KOPT-K1 (cell line): ENCODE results near the gene DCLK3.

Experiments used
- H3K27ac ChIP-seq: fragments of 200-600 bp; sonication (generic); 2 replicates; pipeline ENCODE4 v1.5.1; 2016; ENCODE audit warnings: antibody characterized with exemption, mild to moderate bottlenecking, low read depth, low read length; ENCODE audit not compliant: poor library complexity, severe bottlenecking
- H3K36me3 ChIP-seq: fragments of 200-600 bp; sonication (generic); 2 replicates; pipeline ENCODE4 v1.5.1; 2017; ENCODE audit warnings: antibody characterized with exemption, mild to moderate bottlenecking, low read length, moderate library complexity; ENCODE audit not compliant: insufficient read depth
- H3K9me3 ChIP-seq: fragments of 200-600 bp; sonication (generic); 2 replicates; pipeline ENCODE4 v1.5.1; 2017; ENCODE audit warnings: antibody characterized with exemption, low read length, mild to moderate bottlenecking; ENCODE audit not compliant: insufficient read depth, poor library complexity, severe bottlenecking

Gene DCLK3

GRCh38 chr3:36763850-36764703 lies at the start of gene DCLK3:
TSS of gene DCLK3 (minus strand) at chr3:36764553. CDS start at chr3:36764263, 290 bp downstream.
- Histone ChIP-seq H3K9me3 (peaks cover 22% of the 10 kb centered on the region), H3K36me3 (no peaks in the 10 kb centered on the region), H3K27ac (no peak within 1 kb of the TSS)

DNA sequence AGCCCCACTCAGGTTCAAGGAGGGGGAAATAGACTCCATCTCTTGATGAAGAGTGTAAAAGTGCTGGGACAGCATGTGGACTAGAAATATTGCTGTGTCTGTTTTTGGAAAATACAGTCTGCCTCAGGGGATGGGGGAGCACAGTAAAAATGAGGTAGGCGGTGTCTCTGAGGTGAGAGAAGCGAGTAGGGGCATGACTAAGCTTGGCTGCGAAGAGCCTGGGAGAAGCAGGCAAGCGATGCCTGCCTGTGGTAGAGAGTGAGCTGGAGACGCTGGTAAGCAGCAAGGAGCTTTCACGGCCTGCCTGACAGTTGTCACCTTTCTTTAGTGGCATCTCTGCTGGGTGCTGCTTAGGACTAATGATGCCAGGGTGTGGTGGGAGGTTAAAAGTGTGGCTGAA lies 49.0 kb upstream of the DCLK3 start:
- H3K27ac ChIP-seq, result no peak overlapping the region
- no peaks in the 10 kb centered on the region for H3K36me3 ChIP-seq
- H3K9me3 ChIP-seq, result no peaks in the 10 kb centered on the region

DNA sequence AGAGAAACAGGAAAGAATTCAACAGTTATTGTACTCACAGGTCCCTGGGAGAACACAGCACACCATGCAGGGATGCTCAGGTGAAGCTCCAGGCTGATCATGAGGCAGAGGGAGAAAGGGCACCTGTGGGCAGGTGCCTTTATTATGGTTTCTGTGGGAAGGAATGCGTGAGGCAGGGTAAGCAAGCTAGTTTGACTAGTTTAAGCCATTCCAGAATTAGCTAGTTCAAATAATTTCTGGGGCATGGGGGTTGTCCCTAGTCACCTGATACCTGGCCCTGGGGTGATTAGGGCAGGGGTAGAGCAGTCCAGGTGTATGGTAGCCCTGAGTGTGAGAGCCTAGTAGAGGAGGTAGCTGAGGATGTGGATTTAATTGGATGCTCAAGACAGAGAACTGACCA lies 47.9 kb upstream of the DCLK3 start:
- Histone ChIP-seq H3K36me3 (no peaks in the 10 kb centered on the region), H3K9me3 (no peaks in the 10 kb centered on the region), H3K27ac (no peak overlapping the region)

GRCh38 chr3:36811768-36812167 lies 47.4 kb upstream of the DCLK3 start:
- H3K9me3 ChIP-seq, result no peaks in the 10 kb centered on the region
- no peak overlapping the region for H3K27ac ChIP-seq
- H3K36me3 ChIP-seq, result no peaks in the 10 kb centered on the region

DNA sequence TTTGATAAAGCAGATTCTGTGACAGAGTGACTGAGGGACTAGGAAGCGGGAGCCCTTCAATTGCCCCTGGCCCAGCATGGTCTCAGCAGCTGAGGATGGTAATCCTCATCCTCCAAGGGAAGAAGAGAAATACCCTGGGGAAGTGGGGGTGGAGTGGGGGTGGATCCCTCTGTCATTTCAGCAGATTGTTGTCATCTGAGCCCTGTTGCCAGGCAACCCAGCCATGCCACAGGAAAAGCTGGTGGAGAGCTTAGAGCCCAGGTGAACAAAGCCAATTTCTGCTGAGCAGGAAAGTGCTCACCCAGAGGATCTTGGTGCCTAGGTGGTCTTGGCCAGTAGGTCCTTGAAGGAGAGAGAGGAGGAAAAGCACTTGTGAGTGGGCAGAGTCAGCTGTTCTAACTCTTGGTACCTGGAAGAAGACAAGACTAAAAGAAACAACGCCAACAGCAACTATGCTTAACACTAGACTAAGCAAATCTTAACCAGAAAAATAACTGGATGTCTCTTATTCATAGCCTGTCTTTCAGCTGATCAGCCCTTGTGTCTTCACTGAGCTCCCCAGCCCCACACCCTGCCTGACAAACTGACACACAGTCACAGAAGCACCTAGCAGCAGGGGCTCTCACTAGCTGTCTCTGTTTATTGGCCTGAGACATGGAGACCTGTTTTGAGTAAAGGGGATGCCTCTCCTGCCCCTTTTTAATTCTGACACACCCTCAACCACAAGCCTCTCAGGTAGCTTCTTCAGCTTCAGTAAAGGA lies 40.1 kb upstream of the DCLK3 start:
- Histone ChIP-seq H3K36me3 (no peaks in the 10 kb centered on the region), H3K9me3 (peaks cover 16% of the 10 kb centered on the region), H3K27ac (no peak overlapping the region)

- Histone ChIP-seq H3K36me3 (no peaks in the 10 kb centered on the region), H3K27ac (no peak overlapping the region), H3K9me3 (peaks cover 16% of the 10 kb centered on the region)
Measured at GRCh38 chr3:36803091-36803791, 38.9 kb upstream of the DCLK3 start.

GRCh38 chr3:36800533-36801116 lies 36.3 kb upstream of the DCLK3 start:
- H3K36me3 ChIP-seq, result no peaks in the 10 kb centered on the region
- peaks cover 8% of the 10 kb centered on the region for H3K9me3 ChIP-seq
- no peak overlapping the region for H3K27ac ChIP-seq

DNA sequence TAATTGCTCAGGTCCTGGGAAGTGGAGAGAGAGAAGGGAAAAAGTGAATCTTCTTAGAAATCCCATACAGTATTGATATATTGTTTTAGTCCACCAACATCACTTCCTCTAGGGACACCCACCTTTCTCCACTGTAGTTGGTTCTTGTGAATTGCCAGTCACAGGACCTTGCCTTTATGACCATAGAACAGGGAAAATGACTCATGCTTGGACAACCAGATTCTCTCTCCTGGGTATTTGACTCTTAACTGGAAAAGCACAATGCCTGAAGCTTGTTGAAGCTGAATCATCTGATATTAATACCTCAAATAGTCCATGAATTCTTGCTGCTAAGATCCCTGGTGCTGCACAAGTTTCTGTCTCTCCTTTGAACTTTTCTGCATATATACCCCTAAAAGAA lies 32.5 kb upstream of the DCLK3 start:
- Histone ChIP-seq H3K36me3 (no peaks in the 10 kb centered on the region), H3K9me3 (no peaks in the 10 kb centered on the region), H3K27ac (no peak overlapping the region)

DNA sequence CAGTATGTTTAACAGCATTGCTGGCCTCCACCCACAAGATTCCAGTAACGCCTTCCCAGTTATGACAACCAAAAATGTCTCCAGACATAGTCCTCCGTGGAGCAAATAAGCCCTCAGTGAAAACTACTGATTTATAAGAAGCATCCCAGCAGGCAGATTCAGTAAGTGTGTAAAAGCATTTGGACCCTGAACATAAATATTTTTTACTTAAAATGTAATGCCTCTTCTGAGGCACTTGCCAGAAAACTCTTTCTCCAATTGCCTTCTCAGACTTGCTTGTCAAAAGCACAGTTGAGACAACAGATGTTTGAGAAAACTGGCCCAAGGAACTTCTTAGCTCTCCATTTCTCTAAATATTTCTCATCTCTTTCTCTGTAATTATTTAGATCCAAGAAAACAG lies 31.8 kb upstream of the DCLK3 start:
- H3K9me3 ChIP-seq, result no peaks in the 10 kb centered on the region

GRCh38 chr3:36795622-36796021 lies 31.3 kb upstream of the DCLK3 start:
- Histone ChIP-seq H3K36me3 (no peaks in the 10 kb centered on the region), H3K27ac (no peak overlapping the region), H3K9me3 (no peaks in the 10 kb centered on the region)

More for the DNA sequence above, 31.8 kb upstream of the DCLK3 start:
- no peak overlapping the region for H3K27ac ChIP-seq
- no peaks in the 10 kb centered on the region for H3K36me3 ChIP-seq

DNA sequence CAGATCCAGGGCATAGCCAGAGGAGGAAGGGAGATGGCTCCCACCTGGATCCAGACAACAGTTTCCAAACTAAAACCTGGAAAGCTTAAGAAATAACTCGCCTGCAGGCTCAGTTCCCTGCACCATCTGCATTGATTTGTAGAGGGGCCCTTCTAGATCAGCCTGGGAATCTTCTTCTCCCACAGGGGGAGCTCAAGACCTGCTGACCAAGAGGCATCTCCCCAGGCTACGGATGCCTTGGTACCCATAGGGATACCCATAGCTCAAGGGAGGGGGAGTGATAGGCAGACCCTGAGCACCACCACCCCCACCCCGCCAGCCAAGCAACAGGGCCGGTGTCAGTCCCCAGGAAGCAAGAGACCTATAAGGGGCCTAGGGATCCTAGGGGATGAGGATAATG lies 28.0 kb upstream of the DCLK3 start:
- Histone ChIP-seq H3K27ac (no peak overlapping the region), H3K36me3 (no peaks in the 10 kb centered on the region), H3K9me3 (no peaks in the 10 kb centered on the region)

DNA sequence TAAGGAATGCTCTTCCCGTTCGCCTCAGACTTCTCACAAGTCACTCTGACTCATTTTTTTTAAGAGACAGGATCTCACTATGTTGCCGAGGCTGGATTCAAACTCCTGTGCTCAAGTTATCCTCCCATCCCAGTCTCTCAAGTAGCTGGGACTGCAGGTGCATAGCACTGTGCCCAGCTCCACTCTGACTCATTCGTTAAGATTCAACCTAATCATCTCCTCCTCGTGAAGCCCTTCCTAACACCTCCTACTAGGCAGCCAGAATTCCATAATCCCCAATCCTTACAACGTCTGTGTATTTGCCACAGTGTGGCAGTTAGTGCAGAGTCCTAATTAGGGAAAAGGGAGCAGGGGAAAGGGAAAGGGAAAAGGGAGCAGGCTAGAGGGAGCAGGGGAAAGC lies 26.4 kb upstream of the DCLK3 start:
- H3K27ac ChIP-seq, result no peak overlapping the region
- no peaks in the 10 kb centered on the region for H3K9me3 ChIP-seq
- H3K36me3 ChIP-seq, result no peaks in the 10 kb centered on the region

GRCh38 chr3:36786921-36787890 lies 22.9 kb upstream of the DCLK3 start:
- Histone ChIP-seq H3K36me3 (no peaks in the 10 kb centered on the region), H3K27ac (no peak overlapping the region), H3K9me3 (no peaks in the 10 kb centered on the region)

DNA sequence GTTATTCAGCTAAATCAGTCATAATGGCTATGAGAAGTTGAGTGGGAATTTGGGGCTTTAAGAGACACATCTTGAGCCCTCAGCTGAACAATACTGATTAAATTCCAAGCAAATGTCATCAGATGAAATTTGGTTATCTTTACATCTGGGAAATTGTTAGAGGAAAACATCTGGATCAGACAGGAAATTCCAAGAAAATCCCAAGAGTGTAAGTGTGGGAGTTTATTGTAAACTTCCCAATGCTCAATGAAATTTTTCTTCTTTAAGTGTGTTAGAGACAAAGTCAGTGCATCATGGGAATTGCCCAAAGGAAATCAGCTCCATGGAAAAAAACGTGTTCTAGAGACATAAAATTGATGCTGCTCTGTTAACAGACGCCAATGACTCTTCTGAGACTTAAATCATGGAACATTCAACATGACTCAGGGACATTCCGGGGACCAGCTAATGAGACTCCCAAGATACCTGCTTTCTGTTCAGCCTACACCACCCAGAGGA lies 19.8 kb upstream of the DCLK3 start:
- Histone ChIP-seq H3K36me3 (no peaks in the 10 kb centered on the region), H3K27ac (no peak overlapping the region), H3K9me3 (no peaks in the 10 kb centered on the region)
